B cell (primary cell): ENCODE measurements around the gene NXPE4.

Source experiments
- EZH2 ChIP-seq: IDR thresholded peaks from 2 replicates; pipeline ENCODE4 v1.6.1; 2012; ENCODE audit warnings: borderline replicate concordance, low read depth, mild to moderate bottlenecking, moderate library complexity, low read length; ENCODE audit not compliant: insufficient read depth, poor library complexity, severe bottlenecking
- TF ChIP-seq, protein P1 (sequence below): fragments of 200-600 bp; IDR thresholded peaks from one replicate; pipeline ENCODE4 v1.8.0; 2022; ENCODE audit warnings: antibody characterized with exemption, mild to moderate bottlenecking

DNA sequence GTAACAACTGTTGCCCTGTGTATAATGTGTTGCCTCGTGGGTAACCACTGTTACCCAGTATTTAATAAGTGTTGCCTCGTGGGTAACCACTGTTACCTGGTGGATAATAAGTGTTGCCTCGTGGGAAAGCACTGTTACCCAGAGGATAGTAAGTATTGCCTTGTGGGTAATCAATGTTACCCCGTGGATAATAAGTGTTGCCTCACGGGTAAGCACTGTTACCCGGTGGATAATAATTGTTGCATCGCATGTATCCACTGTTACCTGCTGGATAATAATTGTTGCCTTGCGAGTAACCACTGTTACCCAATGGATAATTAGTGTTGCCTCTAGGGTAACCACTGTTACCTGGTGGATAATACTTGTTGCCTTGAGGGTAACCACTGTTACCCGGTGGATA is 17.1 kb upstream of the NXPE4 start:
- TF ChIP-seq, protein P1, sequence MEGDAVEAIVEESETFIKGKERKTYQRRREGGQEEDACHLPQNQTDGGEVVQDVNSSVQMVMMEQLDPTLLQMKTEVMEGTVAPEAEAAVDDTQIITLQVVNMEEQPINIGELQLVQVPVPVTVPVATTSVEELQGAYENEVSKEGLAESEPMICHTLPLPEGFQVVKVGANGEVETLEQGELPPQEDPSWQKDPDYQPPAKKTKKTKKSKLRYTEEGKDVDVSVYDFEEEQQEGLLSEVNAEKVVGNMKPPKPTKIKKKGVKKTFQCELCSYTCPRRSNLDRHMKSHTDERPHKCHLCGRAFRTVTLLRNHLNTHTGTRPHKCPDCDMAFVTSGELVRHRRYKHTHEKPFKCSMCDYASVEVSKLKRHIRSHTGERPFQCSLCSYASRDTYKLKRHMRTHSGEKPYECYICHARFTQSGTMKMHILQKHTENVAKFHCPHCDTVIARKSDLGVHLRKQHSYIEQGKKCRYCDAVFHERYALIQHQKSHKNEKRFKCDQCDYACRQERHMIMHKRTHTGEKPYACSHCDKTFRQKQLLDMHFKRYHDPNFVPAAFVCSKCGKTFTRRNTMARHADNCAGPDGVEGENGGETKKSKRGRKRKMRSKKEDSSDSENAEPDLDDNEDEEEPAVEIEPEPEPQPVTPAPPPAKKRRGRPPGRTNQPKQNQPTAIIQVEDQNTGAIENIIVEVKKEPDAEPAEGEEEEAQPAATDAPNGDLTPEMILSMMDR = no peak
- TF ChIP-seq EZH2 = no peak
